ENCODE measurements around the gene CTU2. TPM values are rescaled to one million over a fixed set of nuclear protein-coding genes. Genes with fewer than 3 reads are reported as not detected.

Gene CTU2
- total RNA-seq, 4 donors from 2014 or later, result 2.8 to 5.6 (median 4.2) TPM; not detected in 1

DNA sequence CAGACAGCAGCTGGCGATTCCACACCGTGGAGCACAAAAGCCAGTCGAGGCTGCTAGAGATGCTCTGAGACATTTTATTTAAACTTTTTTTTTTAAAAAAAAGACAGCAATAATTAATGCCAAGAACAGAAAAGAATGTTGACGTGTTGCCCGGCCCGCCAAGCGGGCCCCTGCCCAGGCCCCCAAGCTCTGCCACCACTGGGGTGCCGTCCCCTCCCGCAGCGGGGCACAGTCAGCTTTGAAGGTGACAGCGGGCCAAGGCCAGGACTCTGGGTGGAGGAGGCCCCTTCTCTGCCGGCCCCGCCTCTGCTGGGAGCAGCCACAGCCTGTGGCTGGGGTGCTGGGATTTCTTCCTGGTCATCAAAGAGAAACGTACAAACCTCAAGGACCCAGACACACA lies 9.9 kb upstream of the CTU2 start:
- intact Hi-C loops (cut with DNase I; ENCODE audit: low total_unique reads) (no loop called here), in situ Hi-C loops (cut with MboI; ENCODE audit: low pct_ligation_motif_present in 1 of 4, low pct_unique_long_range_greater_than_20kb in 1 of 4, low sequenced_read_pairs in 3 of 4) (no loop called here)
- Histone ChIP-seq H3K4me3 (no peak overlapping the region), H3K27me3 (no peaks in the 10 kb centered on the region), H3K27ac (no peak overlapping the region), H3K9me3 (no peaks in the 10 kb centered on the region), H3K36me3 (peaks cover 0 to 4% (median 0%) of the 10 kb centered on the region in 4 donors), H3K4me1 (peaks cover 0 to 25% (median 8%) of the 10 kb centered on the region in 4 donors)
- TF ChIP-seq POLR2AphosphoS5 (IDR thresholded peaks at IDR 0.05) (no peak), POLR2A (IDR thresholded peaks at IDR 0.05) (no peak), EP300 (IDR thresholded peaks at IDR 0.05; ENCODE audit: low read depth) (no peak)
- TF ChIP-seq, protein P1, sequence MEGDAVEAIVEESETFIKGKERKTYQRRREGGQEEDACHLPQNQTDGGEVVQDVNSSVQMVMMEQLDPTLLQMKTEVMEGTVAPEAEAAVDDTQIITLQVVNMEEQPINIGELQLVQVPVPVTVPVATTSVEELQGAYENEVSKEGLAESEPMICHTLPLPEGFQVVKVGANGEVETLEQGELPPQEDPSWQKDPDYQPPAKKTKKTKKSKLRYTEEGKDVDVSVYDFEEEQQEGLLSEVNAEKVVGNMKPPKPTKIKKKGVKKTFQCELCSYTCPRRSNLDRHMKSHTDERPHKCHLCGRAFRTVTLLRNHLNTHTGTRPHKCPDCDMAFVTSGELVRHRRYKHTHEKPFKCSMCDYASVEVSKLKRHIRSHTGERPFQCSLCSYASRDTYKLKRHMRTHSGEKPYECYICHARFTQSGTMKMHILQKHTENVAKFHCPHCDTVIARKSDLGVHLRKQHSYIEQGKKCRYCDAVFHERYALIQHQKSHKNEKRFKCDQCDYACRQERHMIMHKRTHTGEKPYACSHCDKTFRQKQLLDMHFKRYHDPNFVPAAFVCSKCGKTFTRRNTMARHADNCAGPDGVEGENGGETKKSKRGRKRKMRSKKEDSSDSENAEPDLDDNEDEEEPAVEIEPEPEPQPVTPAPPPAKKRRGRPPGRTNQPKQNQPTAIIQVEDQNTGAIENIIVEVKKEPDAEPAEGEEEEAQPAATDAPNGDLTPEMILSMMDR (IDR thresholded peaks at IDR 0.05), result no peak
- WGBS, 2 donors (ENCODE audit: low coverage in 1 of 2), result 87 to 90% methylated on average over 4 to 13 of the region's 14 CpGs
- no peak for DNase-seq

DNA sequence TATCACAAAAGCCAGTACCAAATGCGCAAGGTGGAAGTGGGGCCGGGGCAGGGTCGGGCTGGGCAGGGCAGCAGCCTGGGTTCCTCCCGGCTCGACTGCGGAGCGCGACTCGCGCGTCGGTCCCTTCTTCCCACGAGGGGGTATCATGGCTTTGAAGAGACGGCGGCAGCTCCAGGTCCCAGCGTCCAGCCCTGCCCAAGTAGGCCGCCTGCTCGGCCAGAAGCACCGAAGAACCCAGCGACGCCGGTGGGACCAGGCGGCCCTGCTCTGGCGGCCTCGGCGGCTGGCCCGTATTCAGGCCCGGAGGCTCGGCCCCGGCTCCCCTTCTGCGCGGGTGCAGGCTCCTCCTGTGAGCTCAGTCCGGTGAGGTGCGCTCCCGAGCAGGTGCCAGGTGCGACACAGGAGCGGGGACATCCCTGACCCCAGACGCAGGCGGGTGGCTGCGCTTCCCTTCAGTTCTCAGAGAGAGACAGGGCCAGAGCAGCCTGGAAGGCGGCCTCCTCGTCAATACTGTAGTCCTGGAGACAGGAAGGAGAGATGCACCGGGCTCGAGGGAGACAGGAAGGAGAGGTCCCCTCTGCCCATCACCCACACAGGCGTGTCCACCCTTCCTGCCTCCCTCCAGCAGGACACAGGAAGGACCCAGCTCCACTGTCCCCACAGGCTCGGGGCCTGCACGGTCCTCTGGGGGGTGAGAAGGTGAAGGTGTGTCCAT lies 9.0 kb upstream of the CTU2 start:
- no peak for DNase-seq
- H3K9me3 ChIP-seq, result no peaks in the 10 kb centered on the region
- 90% methylated on average over 7 to 43 of the region's 47 CpGs for WGBS, 2 donors (ENCODE audit: low coverage in 1 of 2)
- peaks cover 0 to 20% (median 9%) of the 10 kb centered on the region in 4 donors for H3K4me1 ChIP-seq
- no peak overlapping the region for H3K4me3 ChIP-seq
- no peaks in the 10 kb centered on the region for H3K27me3 ChIP-seq
- H3K27ac ChIP-seq, result no peak overlapping the region
- H3K36me3 ChIP-seq, result peaks cover 0 to 4% (median 0%) of the 10 kb centered on the region in 4 donors
- intact Hi-C loops (cut with DNase I; ENCODE audit: low total_unique reads) (no loop called here), in situ Hi-C loops (cut with MboI; ENCODE audit: low pct_ligation_motif_present in 1 of 4, low pct_unique_long_range_greater_than_20kb in 1 of 4, low sequenced_read_pairs in 3 of 4) (no loop called here)
- TF ChIP-seq, protein P1 (IDR thresholded peaks at IDR 0.05), result no peak
- TF ChIP-seq POLR2AphosphoS5 (IDR thresholded peaks at IDR 0.05), result no peak
- TF ChIP-seq POLR2A (IDR thresholded peaks at IDR 0.05), result no peak
- TF ChIP-seq EP300 (IDR thresholded peaks at IDR 0.05; ENCODE audit: low read depth), result no peak

DNA sequence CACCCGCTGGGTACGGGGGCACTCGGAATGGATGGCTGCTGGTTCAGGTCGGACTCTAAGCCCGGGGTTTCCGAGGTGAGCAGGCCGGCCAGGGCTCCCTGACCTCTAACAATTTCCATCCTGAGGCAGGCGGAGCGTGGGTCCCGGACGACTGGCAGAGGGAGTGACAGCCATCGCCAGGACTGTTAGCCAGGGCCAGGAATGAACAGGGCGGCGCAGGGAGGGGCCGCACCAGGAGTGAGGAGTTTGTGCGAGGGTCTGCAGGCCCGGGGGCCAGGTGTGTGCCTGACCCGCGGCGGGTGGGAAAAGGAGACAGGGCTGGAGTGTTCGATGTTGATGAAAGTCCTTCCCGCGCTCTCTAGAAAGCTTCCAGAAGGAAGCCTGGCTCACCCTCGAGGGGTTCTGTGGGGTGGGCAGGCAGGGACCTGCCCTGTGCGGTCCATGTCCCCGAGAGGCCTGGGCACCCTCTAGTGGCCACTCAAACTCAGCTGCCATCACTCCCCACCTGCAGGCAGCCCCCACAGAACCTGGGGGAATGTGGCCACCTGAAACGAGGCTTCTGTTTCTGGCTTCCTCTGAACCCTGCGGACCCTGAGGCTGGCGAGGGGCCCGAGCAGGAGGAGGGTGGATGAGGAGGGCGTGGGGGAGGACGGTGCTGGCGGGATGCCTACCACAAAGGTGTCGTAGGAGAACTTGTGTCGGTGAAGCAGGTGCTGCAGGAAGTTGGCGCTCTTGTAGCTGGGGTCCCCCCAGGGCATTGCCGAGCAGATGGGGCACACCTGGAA lies 8.3 kb upstream of the CTU2 start:
- H3K27me3 ChIP-seq, result no peaks in the 10 kb centered on the region
- in situ Hi-C loops (cut with MboI; ENCODE audit: low pct_ligation_motif_present in 1 of 4, low pct_unique_long_range_greater_than_20kb in 1 of 4, low sequenced_read_pairs in 3 of 4) (no loop called here), intact Hi-C loops (cut with DNase I; ENCODE audit: low total_unique reads) (no loop called here)
- DNase-seq, result no peak
- H3K9me3 ChIP-seq, result no peaks in the 10 kb centered on the region
- no peak overlapping the region for H3K4me3 ChIP-seq
- peaks cover 0 to 4% (median 0%) of the 10 kb centered on the region in 4 donors for H3K36me3 ChIP-seq
- H3K4me1 ChIP-seq, result peaks cover 0 to 18% (median 7%) of the 10 kb centered on the region in 4 donors
- WGBS, 2 donors (ENCODE audit: low coverage in 1 of 2), result 87 to 99% methylated on average over 12 to 37 of the region's 37 CpGs
- H3K27ac ChIP-seq, result no peak overlapping the region
- TF ChIP-seq EP300 (IDR thresholded peaks at IDR 0.05; ENCODE audit: low read depth) (no peak), POLR2A (IDR thresholded peaks at IDR 0.05) (no peak), POLR2AphosphoS5 (IDR thresholded peaks at IDR 0.05) (no peak)
- TF ChIP-seq, protein P1 (IDR thresholded peaks at IDR 0.05), result peak in 1 of 5 experiments; percentile 7

DNA sequence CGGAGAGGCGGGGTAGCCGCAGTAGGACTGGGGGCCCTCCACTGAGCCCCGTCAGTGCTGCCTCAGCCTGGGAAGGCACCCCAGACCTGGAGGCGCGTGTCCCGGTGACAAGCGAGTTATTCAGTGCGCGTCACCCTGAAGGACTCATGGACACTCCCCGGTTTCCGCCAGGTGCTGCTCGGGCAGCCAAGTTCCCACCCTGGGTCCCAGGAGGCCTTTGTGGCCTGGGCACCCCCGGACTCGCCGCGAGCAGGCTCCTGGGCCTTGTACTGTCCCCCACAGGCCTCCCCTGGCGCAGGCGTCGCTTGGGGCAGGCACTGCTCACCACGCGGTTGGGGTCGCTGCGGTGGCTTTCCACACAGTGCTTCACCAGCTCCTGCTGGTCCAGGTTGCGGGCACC lies 7.7 kb upstream of the CTU2 start:
- intact Hi-C loops (cut with DNase I; ENCODE audit: low total_unique reads) (no loop called here), in situ Hi-C loops (cut with MboI; ENCODE audit: low pct_ligation_motif_present in 1 of 4, low pct_unique_long_range_greater_than_20kb in 1 of 4, low sequenced_read_pairs in 3 of 4) (no loop called here)
- no peaks in the 10 kb centered on the region for H3K27me3 ChIP-seq
- WGBS, 2 donors (ENCODE audit: low coverage in 1 of 2), result 98% methylated on average over 18 of the region's 25 CpGs; no CpG with 5 or more reads in 1 of the 2 donors
- H3K4me3 ChIP-seq, result no peak overlapping the region
- DNase-seq, result no peak
- H3K36me3 ChIP-seq, result peaks cover 0 to 4% (median 0%) of the 10 kb centered on the region in 4 donors
- peaks cover 0 to 18% (median 8%) of the 10 kb centered on the region in 4 donors for H3K4me1 ChIP-seq
- no peak for TF ChIP-seq EP300 (IDR thresholded peaks at IDR 0.05; ENCODE audit: low read depth)
- TF ChIP-seq POLR2A (IDR thresholded peaks at IDR 0.05), result no peak
- TF ChIP-seq, protein P1 (IDR thresholded peaks at IDR 0.05), result no peak
- TF ChIP-seq POLR2AphosphoS5 (IDR thresholded peaks at IDR 0.05), result no peak
- H3K9me3 ChIP-seq, result no peaks in the 10 kb centered on the region
- no peak overlapping the region for H3K27ac ChIP-seq

Data from transverse colon (tissue), 4 donors.